Astrocyte (in vitro differentiated cells and primary cell): ENCODE data around the gene CLASP1. TPM values are rescaled to one million over a fixed set of nuclear protein-coding genes. Genes with fewer than 3 reads are reported as not detected.

Source experiments
- DNase-seq: peaks from one replicate; pipeline ENCODE4 v3.0.0-alpha.2; 2010; ENCODE audit warnings: low read depth
- FAIRE-seq: peaks from 2 replicates; lab custom pipeline; 2011; peaks lifted over from hg19 to GRCh38; lab: Jason Lieb, UNC
- H2AFZ ChIP-seq: 2 replicates; pipeline ENCODE4 v1.6.0; 2012; ENCODE audit warnings: low read depth, low read length, inconsistent platforms
- H3K27ac ChIP-seq: 2 replicates; pipeline ENCODE4 v1.5.1; 2011; ENCODE audit warnings: low read depth, low read length, inconsistent platforms
- H3K27me3 ChIP-seq: 2 replicates; pipeline ENCODE4 v1.6.0; 2011; ENCODE audit warnings: low read length, inconsistent platforms; ENCODE audit not compliant: insufficient read depth
- H3K36me3 ChIP-seq: 2 replicates; pipeline ENCODE4 v1.5.1; 2011; ENCODE audit warnings: low read length, inconsistent platforms; ENCODE audit not compliant: insufficient read depth
- H3K4me1 ChIP-seq: 2 replicates; pipeline ENCODE4 v1.5.1; 2011; ENCODE audit warnings: low read length, inconsistent platforms; ENCODE audit not compliant: insufficient read depth
- H3K4me2 ChIP-seq: 2 replicates; pipeline ENCODE4 v1.6.0; 2012; ENCODE audit warnings: low read length, inconsistent platforms
- H3K4me3 ChIP-seq: 2 replicates; pipeline ENCODE4 v1.5.1; 2011; ENCODE audit warnings: low read depth, mild to moderate bottlenecking, low read length, inconsistent platforms; ENCODE audit not compliant: insufficient read depth
- H3K79me2 ChIP-seq: 2 replicates; pipeline ENCODE4 v1.6.0; 2012; ENCODE audit warnings: mild to moderate bottlenecking, low read length, inconsistent platforms; ENCODE audit not compliant: insufficient read depth
- H3K9ac ChIP-seq: 2 replicates; pipeline ENCODE4 v1.6.0; 2012; ENCODE audit warnings: mild to moderate bottlenecking, low read length, inconsistent platforms
- H3K9me3 ChIP-seq: 2 replicates; pipeline ENCODE4 v1.5.1; 2012; ENCODE audit warnings: low read depth, mild to moderate bottlenecking, low read length, inconsistent platforms; ENCODE audit not compliant: insufficient read depth
- H4K20me1 ChIP-seq: 2 replicates; pipeline ENCODE4 v1.6.0; 2012; ENCODE audit warnings: low read length, inconsistent platforms; ENCODE audit not compliant: insufficient read depth
- H3K27ac Mint-ChIP-seq: one replicate; pipeline ENCODE4 v1.8.0; 2021; ENCODE audit warnings: mild to moderate bottlenecking, mixed read lengths; ENCODE audit not compliant: unreplicated experiment
- H3K27me3 Mint-ChIP-seq: one replicate; pipeline ENCODE4 v1.8.0; 2021; ENCODE audit warnings: low read depth, mixed read lengths; ENCODE audit not compliant: unreplicated experiment
- H3K36me3 Mint-ChIP-seq: one replicate; pipeline ENCODE4 v1.8.0; 2021; ENCODE audit warnings: low read depth, mixed read lengths; ENCODE audit not compliant: unreplicated experiment
- H3K4me1 Mint-ChIP-seq: one replicate; pipeline ENCODE4 v1.8.0; 2021; ENCODE audit warnings: low read depth, mixed read lengths; ENCODE audit not compliant: unreplicated experiment
- H3K4me3 Mint-ChIP-seq: one replicate; pipeline ENCODE4 v1.8.0; 2021; ENCODE audit warnings: mild to moderate bottlenecking, moderate library complexity, mixed read lengths; ENCODE audit not compliant: unreplicated experiment
- H3K9me3 Mint-ChIP-seq: one replicate; pipeline ENCODE4 v1.8.0; 2021; ENCODE audit warnings: mild to moderate bottlenecking, mixed read lengths; ENCODE audit not compliant: unreplicated experiment
- CTCF ChIP-seq: IDR thresholded peaks from 2 replicates; pipeline ENCODE4 v1.5.1; 2011; ENCODE audit warnings: low read depth, mild to moderate bottlenecking, inconsistent platforms, low read length, moderate library complexity; ENCODE audit not compliant: insufficient read depth
- EZH2 ChIP-seq: IDR thresholded peaks from 2 replicates; pipeline ENCODE4 v1.6.1; 2012; ENCODE audit warnings: mild to moderate bottlenecking, low read length, inconsistent platforms; ENCODE audit not compliant: insufficient read depth
- total RNA-seq: library from RNA; stranded (reverse); gene quantifications from 2 replicates; pipeline ENCODE4 v1.2.1, GENCODE V29; 2021

CLASP1 gene
- total RNA-seq, 1 donor from 2014 or later, result 56.7 TPM

DNA sequence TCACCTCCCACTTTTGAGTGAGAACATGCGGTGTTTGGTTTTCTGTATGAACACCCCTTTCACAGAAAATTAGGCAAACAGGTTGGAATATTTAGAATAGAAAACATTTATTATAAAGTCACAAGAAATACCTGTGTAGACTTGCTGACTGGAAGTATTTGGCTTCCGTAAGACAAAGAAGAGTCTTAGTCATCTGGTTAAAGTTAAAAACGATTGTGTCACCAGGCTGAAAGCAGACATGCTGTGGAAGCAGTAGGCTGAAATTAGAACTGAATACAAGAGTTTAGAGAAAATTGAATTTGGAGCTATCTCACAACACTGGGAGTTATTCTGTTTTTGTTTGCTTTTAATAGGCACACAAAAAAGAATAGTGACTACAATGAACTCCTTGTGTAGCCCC, 16.2 kb upstream of the CLASP1 start:
- Mint-ChIP-seq H3K27ac (no peak overlapping the region), H3K4me3 (no peak overlapping the region), H3K4me1 (peaks cover 12% of the 10 kb centered on the region), H3K36me3 (peaks cover 7% of the 10 kb centered on the region), H3K27me3 (no peaks in the 10 kb centered on the region), H3K9me3 (peaks cover 15% of the 10 kb centered on the region)
- Histone ChIP-seq H3K4me3 (no peak overlapping the region), H3K4me1 (no peaks in the 10 kb centered on the region), H3K27me3 (no peaks in the 10 kb centered on the region), H3K36me3 (no peaks in the 10 kb centered on the region), H3K27ac (no peak overlapping the region), H2AFZ (no peak overlapping the region), H3K79me2 (no peaks in the 10 kb centered on the region), H3K4me2 (no peak overlapping the region), H3K9ac (no peak overlapping the region), H4K20me1 (no peaks in the 10 kb centered on the region), H3K9me3 (peaks cover 4% of the 10 kb centered on the region)
- FAIRE-seq (no peak), DNase-seq (no peak)
- no peak for TF ChIP-seq CTCF
- no peak for TF ChIP-seq EZH2

DNA sequence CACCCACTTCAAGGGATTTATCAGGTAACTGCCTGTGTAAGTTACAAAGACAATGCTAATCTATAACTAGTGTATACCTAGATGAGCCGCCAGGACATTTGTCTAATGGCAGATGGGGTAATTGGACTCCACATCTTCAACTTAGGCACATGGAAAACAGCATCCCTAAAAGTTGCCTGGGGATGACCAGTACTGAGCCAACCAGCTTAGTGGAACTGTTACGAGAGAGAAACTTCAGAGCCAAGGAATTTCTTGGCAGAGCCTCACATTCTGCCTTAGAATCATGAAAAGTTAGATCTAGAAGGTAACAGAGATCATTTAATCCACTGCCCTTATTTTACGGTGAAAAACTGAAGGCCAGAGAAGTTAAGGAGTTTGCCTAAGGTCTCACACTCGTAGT, 15.5 kb upstream of the CLASP1 start:
- DNase-seq (no peak), FAIRE-seq (no peak)
- H3K27me3 ChIP-seq, result no peaks in the 10 kb centered on the region
- H4K20me1 ChIP-seq, result no peaks in the 10 kb centered on the region
- H3K9ac ChIP-seq, result no peak overlapping the region
- Mint-ChIP-seq H3K36me3 (peaks cover 4% of the 10 kb centered on the region), H3K9me3 (peaks cover 8% of the 10 kb centered on the region), H3K4me3 (no peak overlapping the region), H3K4me1 (peaks cover 12% of the 10 kb centered on the region), H3K27me3 (no peaks in the 10 kb centered on the region), H3K27ac (no peak overlapping the region)
- H3K79me2 ChIP-seq, result no peaks in the 10 kb centered on the region
- no peak overlapping the region for H3K4me3 ChIP-seq
- no peaks in the 10 kb centered on the region for H3K36me3 ChIP-seq
- no peaks in the 10 kb centered on the region for H3K4me1 ChIP-seq
- H3K27ac ChIP-seq, result no peak overlapping the region
- H3K4me2 ChIP-seq, result no peak overlapping the region
- H2AFZ ChIP-seq, result no peak overlapping the region
- TF ChIP-seq CTCF, result no peak
- TF ChIP-seq EZH2, result no peak
- H3K9me3 ChIP-seq, result peaks cover 4% of the 10 kb centered on the region

DNA sequence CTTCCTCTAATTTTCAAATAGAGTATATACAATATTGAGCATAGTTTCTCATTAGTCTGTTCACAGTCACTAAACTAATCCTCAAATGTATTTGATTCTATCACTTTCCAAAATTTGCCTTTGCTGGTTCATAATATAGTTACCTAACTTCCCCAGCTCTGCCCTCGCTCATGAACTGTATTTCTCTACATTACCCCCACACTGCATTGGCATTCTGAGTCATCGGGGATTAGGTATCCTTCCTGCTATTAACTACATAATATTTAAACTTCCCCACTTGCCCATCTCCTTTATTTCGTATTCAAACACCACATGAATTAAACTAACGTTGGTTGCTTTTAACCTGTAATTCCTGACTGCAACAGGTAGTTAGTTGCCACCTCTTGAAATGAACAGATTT, 14.8 kb upstream of the CLASP1 start:
- no peaks in the 10 kb centered on the region for H3K79me2 ChIP-seq
- Mint-ChIP-seq H3K9me3 (peaks cover 8% of the 10 kb centered on the region), H3K4me3 (no peak overlapping the region), H3K4me1 (peaks cover 12% of the 10 kb centered on the region), H3K36me3 (peaks cover 4% of the 10 kb centered on the region), H3K27ac (no peak overlapping the region), H3K27me3 (no peaks in the 10 kb centered on the region)
- H4K20me1 ChIP-seq, result no peaks in the 10 kb centered on the region
- no peaks in the 10 kb centered on the region for H3K27me3 ChIP-seq
- H3K4me2 ChIP-seq, result no peak overlapping the region
- H3K9me3 ChIP-seq, result peaks cover 2% of the 10 kb centered on the region
- DNase-seq (no peak), FAIRE-seq (no peak)
- no peak overlapping the region for H3K27ac ChIP-seq
- H2AFZ ChIP-seq, result no peak overlapping the region
- H3K4me1 ChIP-seq, result no peaks in the 10 kb centered on the region
- no peak overlapping the region for H3K4me3 ChIP-seq
- H3K9ac ChIP-seq, result no peak overlapping the region
- TF ChIP-seq CTCF (no peak), EZH2 (no peak)
- H3K36me3 ChIP-seq, result no peaks in the 10 kb centered on the region
